Measurements from ENCODE around the gene VPS37D.

Gene VPS37D

DNA sequence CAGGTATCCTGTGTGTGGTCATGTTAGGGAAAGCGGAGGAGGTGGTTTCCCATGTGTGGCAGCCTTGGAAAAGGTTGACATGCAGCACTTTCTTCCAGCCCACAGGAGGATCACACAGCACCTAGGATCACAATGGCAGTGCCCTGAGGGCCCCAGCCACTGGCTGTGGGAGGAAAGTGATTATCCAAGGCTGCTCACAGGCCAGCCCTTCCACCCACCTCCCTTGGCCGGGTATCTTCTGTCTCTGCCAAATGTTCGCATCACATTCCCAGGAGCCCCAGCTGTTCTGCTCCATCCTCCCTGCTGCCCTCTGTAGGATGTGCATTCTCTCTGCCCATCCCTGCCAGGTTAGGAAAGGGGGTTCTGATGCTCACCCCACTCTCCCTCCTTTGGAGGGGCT lies 40.8 kb upstream of the VPS37D start:
- no peaks in the 10 kb centered on the region for H3K9me2 ChIP-seq (replicated peaks; ENCODE audit: low read depth, low read length)

DNA sequence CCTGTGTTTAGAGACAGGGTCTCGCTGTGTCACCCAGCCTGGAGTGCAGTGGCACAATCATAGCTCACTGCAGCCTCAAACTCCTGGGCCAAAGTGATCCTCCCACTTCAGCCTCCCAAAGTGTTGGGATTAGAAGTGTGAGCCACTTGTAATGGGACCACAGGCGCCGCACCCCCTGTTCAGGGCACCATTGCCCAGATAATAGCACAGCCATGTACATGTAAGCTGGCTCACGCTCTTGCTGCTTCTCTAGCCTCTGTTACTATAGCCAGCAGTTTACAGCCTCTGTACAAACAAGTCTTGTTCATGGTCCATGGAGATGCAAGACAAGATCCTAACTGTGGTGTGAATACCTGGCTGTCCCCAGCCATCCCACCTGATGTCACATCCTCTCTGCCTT lies 39.1 kb upstream of the VPS37D start:
- Histone ChIP-seq H3K9me3 (ENCODE audit: insufficient read depth, low read depth, low read length) (no peaks in the 10 kb centered on the region), H3K9me2 (replicated peaks; ENCODE audit: low read depth, low read length) (no peaks in the 10 kb centered on the region), H3K36me3 (ENCODE audit: insufficient read depth, low read length) (no peaks in the 10 kb centered on the region), H3F3A (ENCODE audit: low read depth) (no peaks in the 10 kb centered on the region), H2AFZ (ENCODE audit: low read length) (no peak overlapping the region), H3K4me2 (ENCODE audit: low read depth, low read length, poor library complexity, severe bottlenecking) (no peak overlapping the region), H3K27me3 (ENCODE audit: insufficient read depth, low read length, poor library complexity, severe bottlenecking) (no peaks in the 10 kb centered on the region), H3K79me2 (ENCODE audit: insufficient read depth, low read length) (no peaks in the 10 kb centered on the region), H4K20me1 (ENCODE audit: insufficient read depth, low read length, poor library complexity, severe bottlenecking) (no peaks in the 10 kb centered on the region), H3K4me1 (ENCODE audit: insufficient read depth, low read length, poor library complexity, severe bottlenecking) (no peaks in the 10 kb centered on the region), H3K9ac (ENCODE audit: low read depth, low read length, poor library complexity, severe bottlenecking) (no peak overlapping the region), H3K4me3 (ENCODE audit: low read length, poor library complexity, severe bottlenecking) (no peak overlapping the region)
- TF ChIP-seq, protein P1, sequence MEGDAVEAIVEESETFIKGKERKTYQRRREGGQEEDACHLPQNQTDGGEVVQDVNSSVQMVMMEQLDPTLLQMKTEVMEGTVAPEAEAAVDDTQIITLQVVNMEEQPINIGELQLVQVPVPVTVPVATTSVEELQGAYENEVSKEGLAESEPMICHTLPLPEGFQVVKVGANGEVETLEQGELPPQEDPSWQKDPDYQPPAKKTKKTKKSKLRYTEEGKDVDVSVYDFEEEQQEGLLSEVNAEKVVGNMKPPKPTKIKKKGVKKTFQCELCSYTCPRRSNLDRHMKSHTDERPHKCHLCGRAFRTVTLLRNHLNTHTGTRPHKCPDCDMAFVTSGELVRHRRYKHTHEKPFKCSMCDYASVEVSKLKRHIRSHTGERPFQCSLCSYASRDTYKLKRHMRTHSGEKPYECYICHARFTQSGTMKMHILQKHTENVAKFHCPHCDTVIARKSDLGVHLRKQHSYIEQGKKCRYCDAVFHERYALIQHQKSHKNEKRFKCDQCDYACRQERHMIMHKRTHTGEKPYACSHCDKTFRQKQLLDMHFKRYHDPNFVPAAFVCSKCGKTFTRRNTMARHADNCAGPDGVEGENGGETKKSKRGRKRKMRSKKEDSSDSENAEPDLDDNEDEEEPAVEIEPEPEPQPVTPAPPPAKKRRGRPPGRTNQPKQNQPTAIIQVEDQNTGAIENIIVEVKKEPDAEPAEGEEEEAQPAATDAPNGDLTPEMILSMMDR (conservative IDR thresholded peaks at IDR 0.05; ENCODE audit: low read length): no peak
- no peak for TF ChIP-seq EZH2phosphoT487 (IDR thresholded peaks at IDR 0.05; ENCODE audit: borderline replicate concordance)

More for the DNA sequence above, 40.8 kb upstream of the VPS37D start:
- Histone ChIP-seq H3K9me3 (ENCODE audit: insufficient read depth, low read depth, low read length) (no peaks in the 10 kb centered on the region), H3K27me3 (ENCODE audit: insufficient read depth, low read length, poor library complexity, severe bottlenecking) (no peaks in the 10 kb centered on the region), H3K36me3 (ENCODE audit: insufficient read depth, low read length) (no peaks in the 10 kb centered on the region), H2AFZ (ENCODE audit: low read length) (no peak overlapping the region), H4K20me1 (ENCODE audit: insufficient read depth, low read length, poor library complexity, severe bottlenecking) (no peaks in the 10 kb centered on the region), H3K4me1 (ENCODE audit: insufficient read depth, low read length, poor library complexity, severe bottlenecking) (no peaks in the 10 kb centered on the region), H3K9ac (ENCODE audit: low read depth, low read length, poor library complexity, severe bottlenecking) (no peak overlapping the region), H3K79me2 (ENCODE audit: insufficient read depth, low read length) (no peaks in the 10 kb centered on the region), H3K4me2 (ENCODE audit: low read depth, low read length, poor library complexity, severe bottlenecking) (no peak overlapping the region), H3K4me3 (ENCODE audit: low read length, poor library complexity, severe bottlenecking) (no peak overlapping the region), H3F3A (ENCODE audit: low read depth) (no peaks in the 10 kb centered on the region)
- no peak for TF ChIP-seq EZH2phosphoT487 (IDR thresholded peaks at IDR 0.05; ENCODE audit: borderline replicate concordance)
- TF ChIP-seq, protein P1 (conservative IDR thresholded peaks at IDR 0.05; ENCODE audit: low read length): no peak

DNA sequence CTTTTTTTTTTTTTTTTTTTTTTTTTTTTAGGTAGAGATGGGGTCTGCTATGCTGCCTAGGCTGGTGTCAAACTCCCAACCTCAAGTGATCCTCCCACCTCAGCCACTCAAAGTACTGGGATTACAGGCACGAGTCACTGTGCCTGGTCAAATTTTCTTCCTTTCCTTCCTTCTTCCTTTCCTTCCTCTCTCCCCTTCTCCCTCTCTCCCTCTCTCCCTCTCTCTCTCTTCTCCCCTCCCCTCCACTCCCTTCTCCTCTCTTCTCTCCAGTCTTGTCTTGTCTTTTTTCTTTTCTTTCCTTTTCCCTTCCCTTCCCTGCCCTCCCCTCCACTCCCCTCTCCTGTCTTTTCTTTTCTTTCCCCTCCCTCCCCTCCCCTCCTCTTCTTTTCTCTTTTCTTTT lies 36.1 kb upstream of the VPS37D start:
- Histone ChIP-seq H3K4me3 (ENCODE audit: low read length, poor library complexity, severe bottlenecking) (no peak overlapping the region), H3K79me2 (ENCODE audit: insufficient read depth, low read length) (no peaks in the 10 kb centered on the region), H3F3A (ENCODE audit: low read depth) (no peaks in the 10 kb centered on the region), H3K9me3 (ENCODE audit: insufficient read depth, low read depth, low read length) (no peaks in the 10 kb centered on the region), H4K20me1 (ENCODE audit: insufficient read depth, low read length, poor library complexity, severe bottlenecking) (no peaks in the 10 kb centered on the region), H3K9ac (ENCODE audit: low read depth, low read length, poor library complexity, severe bottlenecking) (no peak overlapping the region), H3K27me3 (ENCODE audit: insufficient read depth, low read length, poor library complexity, severe bottlenecking) (no peaks in the 10 kb centered on the region), H3K9me2 (replicated peaks; ENCODE audit: low read depth, low read length) (no peaks in the 10 kb centered on the region), H2AFZ (ENCODE audit: low read length) (no peak overlapping the region), H3K36me3 (ENCODE audit: insufficient read depth, low read length) (no peaks in the 10 kb centered on the region), H3K4me2 (ENCODE audit: low read depth, low read length, poor library complexity, severe bottlenecking) (no peak overlapping the region), H3K4me1 (ENCODE audit: insufficient read depth, low read length, poor library complexity, severe bottlenecking) (no peaks in the 10 kb centered on the region)
- no peak for TF ChIP-seq EZH2phosphoT487 (IDR thresholded peaks at IDR 0.05; ENCODE audit: borderline replicate concordance)
- TF ChIP-seq, protein P1 (conservative IDR thresholded peaks at IDR 0.05; ENCODE audit: low read length): no peak
